NCI-H1694 treated with DMSO at 0.1 percent for 48 hours (cell line): ENCODE results near the gene ABLIM3.

Experiments used
- DNase-seq: peaks from one replicate; lab custom pipeline; 2025; lab: John Stamatoyannopoulos, UW

Gene ABLIM3

GRCh38 chr5:149141224-149141956 lies at the start of gene ABLIM3:
ABLIM3 (plus strand) TSS chr5:149141493; CDS start chr5:149142096, 603 bp downstream.
- DNase-seq = no peak

DNA sequence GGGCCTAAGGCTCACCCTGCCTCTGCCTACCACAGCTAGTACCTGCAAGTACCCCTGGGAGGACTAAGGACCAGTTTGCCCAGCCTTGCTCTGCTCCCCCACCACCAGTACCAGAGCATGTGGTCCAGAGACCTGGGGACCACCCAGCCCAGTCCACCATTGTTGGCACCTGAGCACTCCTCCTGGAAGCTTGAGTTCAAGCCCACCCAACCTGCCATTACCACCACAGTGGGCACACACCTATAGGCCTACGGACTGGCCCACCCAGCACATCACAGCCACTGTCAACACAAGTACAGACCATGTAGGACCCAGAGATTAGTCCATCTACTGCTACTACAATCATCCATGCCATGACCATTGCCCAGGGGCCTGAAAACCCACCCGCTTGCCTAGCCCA lies 47.7 kb upstream of the ABLIM3 start:
- DNase-seq = no peak

DNA sequence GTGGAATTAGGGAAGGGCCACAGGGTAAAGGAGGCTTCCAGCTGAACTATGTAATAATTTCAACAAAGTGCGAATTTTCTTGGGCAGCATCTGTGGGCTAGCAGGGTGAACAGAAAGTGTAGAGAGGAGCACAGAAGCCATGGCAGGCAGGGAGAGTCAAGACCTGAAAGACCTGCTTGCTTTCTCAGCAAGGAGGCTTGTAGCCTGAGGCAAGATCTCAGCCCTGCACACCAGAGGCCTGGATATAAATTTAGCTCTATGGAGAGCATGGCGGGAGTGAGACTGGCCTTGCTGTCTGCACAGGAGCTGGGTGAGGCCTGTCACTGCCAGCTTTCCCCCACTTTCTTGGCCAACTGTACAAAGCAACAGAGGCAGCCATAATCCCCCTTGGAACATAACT lies 46.3 kb upstream of the ABLIM3 start:
- no peak for DNase-seq

GRCh38 chr5:149099920-149100319 lies 41.4 kb upstream of the ABLIM3 start:
- no peak for DNase-seq

DNA sequence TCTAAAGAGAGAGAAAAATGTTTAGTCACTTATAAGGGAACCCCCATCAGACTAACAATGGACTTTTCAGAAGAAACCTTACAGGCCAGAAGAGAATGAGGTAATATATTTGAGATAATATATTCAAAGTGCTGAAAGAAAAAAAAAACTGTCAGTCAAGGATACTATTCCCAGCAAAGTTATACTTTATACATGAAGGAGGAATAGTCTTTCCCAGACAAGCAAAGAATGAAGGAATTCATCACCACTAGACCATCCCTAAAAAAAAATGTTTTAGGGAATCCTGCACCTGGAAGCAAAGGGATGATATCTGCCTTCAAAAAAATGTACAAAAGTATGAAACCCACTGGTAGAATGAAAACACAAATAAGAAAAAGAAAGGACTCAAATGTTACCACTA lies 41.0 kb upstream of the ABLIM3 start:
- no peak for DNase-seq

DNA sequence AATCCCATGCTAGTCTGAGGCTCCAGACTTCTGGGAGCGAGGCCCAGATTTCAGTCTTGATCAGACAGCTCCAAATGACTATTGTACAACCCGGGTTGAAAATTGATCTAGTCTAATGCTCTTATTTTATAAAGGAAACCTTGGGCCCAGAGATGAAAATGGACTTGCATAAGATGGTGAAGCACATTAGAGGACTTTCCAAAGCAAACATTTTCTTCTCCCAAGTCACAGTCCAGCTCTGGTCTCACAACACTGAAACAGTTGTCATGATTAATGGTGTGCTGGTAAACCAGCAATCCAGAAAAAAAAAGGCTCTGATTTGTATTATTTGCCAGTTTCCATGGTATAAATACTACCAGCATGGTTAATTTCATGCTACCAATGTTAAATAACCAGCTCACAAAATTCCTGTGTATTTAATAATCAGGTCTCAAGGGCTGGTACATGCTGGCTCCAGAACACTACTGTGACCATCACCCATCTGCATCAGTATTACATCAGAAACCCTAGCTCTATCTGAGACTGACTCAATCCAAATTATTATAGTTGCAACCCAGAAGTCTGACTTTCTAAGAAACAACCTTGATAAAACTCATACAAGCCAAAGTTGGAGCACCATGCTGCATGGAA lies 32.5 kb upstream of the ABLIM3 start:
- DNase-seq = no peak

DNA sequence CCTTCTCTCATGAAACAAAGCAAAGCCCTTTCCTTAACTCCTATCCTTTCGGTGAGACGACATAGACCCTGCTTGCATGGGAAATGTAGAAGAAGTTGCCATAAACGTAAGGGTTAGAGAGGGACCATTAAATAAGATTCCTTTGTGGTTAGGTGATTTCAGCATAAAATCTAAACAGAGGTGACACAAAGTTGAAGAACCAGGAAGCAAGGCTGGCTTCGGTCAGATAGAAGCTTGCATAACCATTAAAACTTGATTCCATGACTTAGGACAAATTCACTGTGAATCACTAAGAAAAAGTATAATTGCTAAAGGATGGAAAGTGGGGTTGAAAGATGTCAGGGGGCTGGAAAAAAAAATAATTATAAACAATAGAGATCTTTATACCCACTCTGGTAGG lies 30.9 kb upstream of the ABLIM3 start:
- DNase-seq = no peak

DNA sequence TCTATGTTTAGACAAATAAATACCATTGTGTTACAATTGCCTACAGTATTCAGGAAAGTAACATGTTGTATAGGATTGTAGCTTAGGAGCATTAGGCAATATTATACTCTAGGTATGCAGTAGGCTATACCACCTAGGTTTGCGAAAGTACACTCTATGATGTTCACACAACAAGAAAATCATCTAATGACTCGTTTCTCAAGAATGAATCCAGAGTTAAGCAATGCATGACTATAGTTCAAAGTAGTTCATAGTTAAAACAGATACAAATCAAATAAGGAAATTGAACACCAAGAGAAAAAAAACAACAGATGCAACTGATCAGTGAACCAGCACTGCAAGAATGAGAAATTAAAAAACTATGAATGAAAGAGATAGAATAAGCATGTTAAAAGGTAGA lies 27.6 kb upstream of the ABLIM3 start:
- DNase-seq = no peak

GRCh38 chr5:149114403-149115312 lies 26.6 kb upstream of the ABLIM3 start:
- peak; percentile 30 for DNase-seq

DNA sequence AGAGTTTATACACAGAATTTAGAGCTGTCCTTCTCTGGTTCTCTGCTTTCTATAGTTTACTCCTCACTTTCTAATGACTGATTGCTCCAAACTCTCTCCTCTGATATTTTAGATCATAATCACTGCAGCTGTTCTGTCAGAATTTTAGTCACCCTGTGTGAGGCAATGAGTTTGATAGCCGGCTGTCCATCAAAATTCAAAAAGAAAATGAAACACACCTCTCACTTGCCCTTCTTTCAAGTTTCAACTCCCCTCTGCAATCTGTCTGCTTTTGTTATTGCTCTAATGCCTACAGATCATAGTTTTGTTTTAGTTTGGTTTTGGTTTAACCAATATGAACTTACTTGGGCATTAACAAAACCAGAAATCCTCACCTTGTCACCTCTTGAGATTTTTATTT lies 23.3 kb upstream of the ABLIM3 start:
- no peak for DNase-seq

GRCh38 chr5:149118463-149118862 lies 22.8 kb upstream of the ABLIM3 start:
- no peak for DNase-seq

GRCh38 chr5:149121145-149121544 lies 20.1 kb upstream of the ABLIM3 start:
- DNase-seq = no peak

GRCh38 chr5:149123211-149123610 lies 18.1 kb upstream of the ABLIM3 start:
- DNase-seq = no peak

- DNase-seq = no peak
Observed at GRCh38 chr5:149125386-149125891, 15.9 kb upstream of the ABLIM3 start.

DNA sequence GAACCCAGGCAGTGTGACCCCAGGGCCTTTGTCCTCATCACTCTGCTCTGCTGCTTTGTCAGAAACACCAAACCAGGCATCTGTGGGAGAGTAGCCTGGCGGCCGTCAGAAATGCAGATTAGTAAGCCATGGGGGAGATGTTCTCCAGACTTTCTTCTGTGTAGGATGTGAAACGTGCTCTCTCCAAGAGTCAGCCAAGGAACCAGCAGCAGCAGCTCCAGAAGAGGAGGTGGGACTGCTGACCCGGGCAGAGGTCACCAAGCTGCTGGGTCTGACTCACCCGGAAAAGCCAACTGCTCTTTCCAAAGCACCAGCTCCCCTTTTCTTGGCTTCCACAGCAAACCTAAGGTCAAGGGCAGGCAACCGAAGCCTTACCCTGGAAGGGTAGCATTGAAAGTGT lies 14.4 kb upstream of the ABLIM3 start:
- DNase-seq = no peak

- no peak for DNase-seq
Observed at GRCh38 chr5:149127394-149127955, 13.8 kb upstream of the ABLIM3 start.

- DNase-seq = peak; percentile 6
Observed at GRCh38 chr5:149128023-149128875, 13.0 kb upstream of the ABLIM3 start.

- no peak for DNase-seq
Observed at GRCh38 chr5:149129181-149129580, 12.1 kb upstream of the ABLIM3 start.

- DNase-seq = peak; percentile 21
Observed at GRCh38 chr5:149130121-149130914, 11.0 kb upstream of the ABLIM3 start.

DNA sequence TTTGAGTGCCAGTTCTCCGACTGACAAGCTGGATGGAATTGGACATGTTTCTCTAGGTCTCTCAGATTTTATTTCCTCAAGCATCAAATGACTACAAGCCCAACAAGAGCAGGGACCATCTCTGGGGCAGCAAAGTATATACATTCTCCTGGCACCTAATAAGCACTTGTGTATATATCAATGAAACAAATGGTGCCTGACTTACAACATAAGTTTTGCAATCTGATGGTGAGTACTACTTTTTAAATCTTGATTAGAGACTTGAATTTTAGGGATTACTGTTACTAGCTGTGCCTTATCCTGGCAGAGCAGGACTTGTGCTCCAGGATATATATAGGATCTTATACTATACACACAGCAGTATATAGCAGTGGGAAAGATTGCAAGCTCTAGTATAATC lies 8.8 kb upstream of the ABLIM3 start:
- no peak for DNase-seq
